ENCODE data around the gene KNDC1.

DNA sequence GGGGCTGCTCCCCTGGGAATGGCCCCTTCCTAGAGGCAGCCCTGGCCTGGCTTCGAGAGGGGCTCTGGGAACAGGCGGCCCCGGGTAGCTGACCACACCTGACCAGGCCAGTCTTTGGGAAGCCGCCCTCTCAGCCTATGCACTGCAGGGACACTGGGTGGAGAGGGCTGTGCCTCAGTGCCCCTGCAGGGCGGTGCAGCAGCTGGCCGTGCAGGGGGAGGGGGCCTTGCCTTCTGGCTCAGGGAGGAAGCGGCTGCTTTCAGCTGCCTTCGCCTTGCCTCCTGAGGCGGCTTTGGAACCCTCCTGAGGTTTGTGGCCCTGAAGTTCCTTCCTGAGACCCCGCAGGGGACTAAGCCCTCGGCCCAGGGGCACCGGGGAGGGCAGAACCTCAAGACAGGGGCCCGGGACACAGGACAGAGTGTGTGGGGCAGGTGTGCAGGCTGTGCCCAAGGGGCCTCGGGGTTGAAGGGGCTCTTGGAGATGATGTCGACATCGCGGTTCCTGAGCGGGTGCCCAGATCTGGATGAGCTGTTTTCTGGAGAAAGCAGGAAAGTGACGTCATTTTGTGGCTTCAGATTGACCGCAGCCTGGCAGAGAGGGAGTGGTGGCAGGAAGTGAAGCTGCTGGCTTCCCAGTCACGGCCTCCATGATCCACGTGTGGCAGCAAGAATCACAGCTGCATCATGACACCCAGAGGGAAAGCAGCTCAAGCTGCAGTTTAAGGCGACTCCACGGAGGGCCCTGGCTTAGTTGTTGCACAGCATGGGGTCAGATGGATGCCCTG is 99.0 kb downstream of the KNDC1 start:
- TF ChIP-seq, protein P1, sequence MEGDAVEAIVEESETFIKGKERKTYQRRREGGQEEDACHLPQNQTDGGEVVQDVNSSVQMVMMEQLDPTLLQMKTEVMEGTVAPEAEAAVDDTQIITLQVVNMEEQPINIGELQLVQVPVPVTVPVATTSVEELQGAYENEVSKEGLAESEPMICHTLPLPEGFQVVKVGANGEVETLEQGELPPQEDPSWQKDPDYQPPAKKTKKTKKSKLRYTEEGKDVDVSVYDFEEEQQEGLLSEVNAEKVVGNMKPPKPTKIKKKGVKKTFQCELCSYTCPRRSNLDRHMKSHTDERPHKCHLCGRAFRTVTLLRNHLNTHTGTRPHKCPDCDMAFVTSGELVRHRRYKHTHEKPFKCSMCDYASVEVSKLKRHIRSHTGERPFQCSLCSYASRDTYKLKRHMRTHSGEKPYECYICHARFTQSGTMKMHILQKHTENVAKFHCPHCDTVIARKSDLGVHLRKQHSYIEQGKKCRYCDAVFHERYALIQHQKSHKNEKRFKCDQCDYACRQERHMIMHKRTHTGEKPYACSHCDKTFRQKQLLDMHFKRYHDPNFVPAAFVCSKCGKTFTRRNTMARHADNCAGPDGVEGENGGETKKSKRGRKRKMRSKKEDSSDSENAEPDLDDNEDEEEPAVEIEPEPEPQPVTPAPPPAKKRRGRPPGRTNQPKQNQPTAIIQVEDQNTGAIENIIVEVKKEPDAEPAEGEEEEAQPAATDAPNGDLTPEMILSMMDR (IDR thresholded peaks at IDR 0.05) = no peak
- TF ChIP-seq POLR2A (IDR thresholded peaks at IDR 0.05) = no peak
